ENCODE measurements around the gene ZNF518A. TPM values are rescaled to one million over a fixed set of nuclear protein-coding genes. Genes with fewer than 3 reads are reported as not detected.

The ZNF518A gene
- total RNA-seq, 1 experiment from 2014 or later, result 36.7 TPM

DNA sequence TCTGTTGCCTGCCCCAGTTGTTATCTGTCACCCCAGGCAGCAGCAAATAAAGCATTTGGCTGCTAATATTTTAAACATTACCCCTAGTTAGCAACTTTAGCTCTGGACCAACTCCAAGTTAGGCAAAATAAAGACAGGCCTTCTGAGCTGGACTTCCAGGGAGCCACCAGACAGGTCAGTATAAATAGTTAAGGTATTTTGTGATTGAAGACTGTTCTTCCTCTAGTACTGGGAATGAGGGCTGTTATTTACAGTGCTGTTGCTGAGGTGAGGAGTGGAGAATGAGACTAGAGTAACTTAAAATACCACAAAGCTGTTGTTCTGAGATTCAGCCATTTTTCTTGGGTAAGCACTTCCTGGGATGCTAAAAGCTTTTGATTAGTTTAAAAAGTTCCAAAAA is 40.1 kb downstream of the ZNF518A start:
- Histone ChIP-seq H2AFZ (ENCODE audit: low read depth, low read length, poor library complexity, severe bottlenecking) (no peak overlapping the region), H3K9me3 (ENCODE audit: control insufficient read depth in 1 of 2, insufficient read depth in 1 of 2, low read depth in 1 of 2, low read length in 2 of 2) (0 out of 4 replicates have a peak, but pooled peaks cover 0 to 5% of the 10 kb centered on the region in 2 experiments), H3K36me3 (ENCODE audit: control insufficient read depth in 1 of 2, insufficient read depth in 2 of 2, low read length in 2 of 2) (no peaks in the 10 kb centered on the region), H3K27ac (ENCODE audit: low read depth, low read length) (no peak overlapping the region), H3K4me3 (replicated peaks in 1 of 2; ENCODE audit: low read depth in 1 of 2, low read length in 2 of 2) (no peak overlapping the region), H3K4me2 (ENCODE audit: low read length) (no peak overlapping the region), H3K4me1 (ENCODE audit: control insufficient read depth in 1 of 2, insufficient read depth in 2 of 2, low read length in 2 of 2) (no peaks in the 10 kb centered on the region), H4K20me1 (ENCODE audit: insufficient read depth) (no peaks in the 10 kb centered on the region), H3K27me3 (ENCODE audit: insufficient read depth, low read length) (no peaks in the 10 kb centered on the region), H3K79me2 (ENCODE audit: insufficient read depth, low read length) (no peaks in the 10 kb centered on the region), H3K9me2 (ENCODE audit: insufficient read depth) (no peaks in the 10 kb centered on the region), H3K9ac (ENCODE audit: low read length) (no peak overlapping the region)
- ChIA-PET RAD21 (ENCODE audit: low non-redundant PET in 1 of 2, low total read pairs in 2 of 2, uncharacterized antibody in 2 of 2, unreplicated experiment in 2 of 2) (no interaction called here), POLR2A (no interaction called here), CTCF (no interaction called here)
- intact Hi-C loops (cut with micrococcal nuclease), result no loop called here
- TF ChIP-seq SP1 (IDR thresholded peaks at IDR 0.05; ENCODE audit: low read depth) (no peak), RAD21 (IDR thresholded peaks at IDR 0.05; ENCODE audit: low read depth) (no peak), POLR2AphosphoS5 (IDR thresholded peaks at IDR 0.05; ENCODE audit: low read depth, low read length) (no peak), CEBPB (IDR thresholded peaks at IDR 0.05; ENCODE audit: low read depth) (no peak), ZFX (IDR thresholded peaks at IDR 0.05) (no peak), EZH2phosphoT487 (IDR thresholded peaks at IDR 0.05; ENCODE audit: borderline replicate concordance) (no peak), CBX3 (IDR thresholded peaks at IDR 0.05; ENCODE audit: low read depth) (no peak), SIN3A (IDR thresholded peaks at IDR 0.05; ENCODE audit: low read depth) (no peak), JUND (IDR thresholded peaks at IDR 0.05) (no peak), FOSL1 (IDR thresholded peaks at IDR 0.05; ENCODE audit: low read depth) (no peak), SRF (IDR thresholded peaks at IDR 0.05; ENCODE audit: low read depth) (no peak), EZH2 (IDR thresholded peaks at IDR 0.05) (no peak), TCF7L2 (IDR thresholded peaks at IDR 0.05; ENCODE audit: borderline replicate concordance, extremely low read depth, insufficient read depth, insufficient read length) (no peak)
- TF ChIP-seq, protein P1, sequence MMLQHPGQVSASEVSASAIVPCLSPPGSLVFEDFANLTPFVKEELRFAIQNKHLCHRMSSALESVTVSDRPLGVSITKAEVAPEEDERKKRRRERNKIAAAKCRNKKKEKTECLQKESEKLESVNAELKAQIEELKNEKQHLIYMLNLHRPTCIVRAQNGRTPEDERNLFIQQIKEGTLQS (IDR thresholded peaks at IDR 0.05), result no peak
- TF ChIP-seq, protein P2, sequence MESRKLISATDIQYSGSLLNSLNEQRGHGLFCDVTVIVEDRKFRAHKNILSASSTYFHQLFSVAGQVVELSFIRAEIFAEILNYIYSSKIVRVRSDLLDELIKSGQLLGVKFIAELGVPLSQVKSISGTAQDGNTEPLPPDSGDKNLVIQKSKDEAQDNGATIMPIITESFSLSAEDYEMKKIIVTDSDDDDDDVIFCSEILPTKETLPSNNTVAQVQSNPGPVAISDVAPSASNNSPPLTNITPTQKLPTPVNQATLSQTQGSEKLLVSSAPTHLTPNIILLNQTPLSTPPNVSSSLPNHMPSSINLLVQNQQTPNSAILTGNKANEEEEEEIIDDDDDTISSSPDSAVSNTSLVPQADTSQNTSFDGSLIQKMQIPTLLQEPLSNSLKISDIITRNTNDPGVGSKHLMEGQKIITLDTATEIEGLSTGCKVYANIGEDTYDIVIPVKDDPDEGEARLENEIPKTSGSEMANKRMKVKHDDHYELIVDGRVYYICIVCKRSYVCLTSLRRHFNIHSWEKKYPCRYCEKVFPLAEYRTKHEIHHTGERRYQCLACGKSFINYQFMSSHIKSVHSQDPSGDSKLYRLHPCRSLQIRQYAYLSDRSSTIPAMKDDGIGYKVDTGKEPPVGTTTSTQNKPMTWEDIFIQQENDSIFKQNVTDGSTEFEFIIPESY (IDR thresholded peaks at IDR 0.05; ENCODE audit: extremely low read depth, insufficient replicate concordance, low read length), result no peak
- TF ChIP-seq, protein P3, sequence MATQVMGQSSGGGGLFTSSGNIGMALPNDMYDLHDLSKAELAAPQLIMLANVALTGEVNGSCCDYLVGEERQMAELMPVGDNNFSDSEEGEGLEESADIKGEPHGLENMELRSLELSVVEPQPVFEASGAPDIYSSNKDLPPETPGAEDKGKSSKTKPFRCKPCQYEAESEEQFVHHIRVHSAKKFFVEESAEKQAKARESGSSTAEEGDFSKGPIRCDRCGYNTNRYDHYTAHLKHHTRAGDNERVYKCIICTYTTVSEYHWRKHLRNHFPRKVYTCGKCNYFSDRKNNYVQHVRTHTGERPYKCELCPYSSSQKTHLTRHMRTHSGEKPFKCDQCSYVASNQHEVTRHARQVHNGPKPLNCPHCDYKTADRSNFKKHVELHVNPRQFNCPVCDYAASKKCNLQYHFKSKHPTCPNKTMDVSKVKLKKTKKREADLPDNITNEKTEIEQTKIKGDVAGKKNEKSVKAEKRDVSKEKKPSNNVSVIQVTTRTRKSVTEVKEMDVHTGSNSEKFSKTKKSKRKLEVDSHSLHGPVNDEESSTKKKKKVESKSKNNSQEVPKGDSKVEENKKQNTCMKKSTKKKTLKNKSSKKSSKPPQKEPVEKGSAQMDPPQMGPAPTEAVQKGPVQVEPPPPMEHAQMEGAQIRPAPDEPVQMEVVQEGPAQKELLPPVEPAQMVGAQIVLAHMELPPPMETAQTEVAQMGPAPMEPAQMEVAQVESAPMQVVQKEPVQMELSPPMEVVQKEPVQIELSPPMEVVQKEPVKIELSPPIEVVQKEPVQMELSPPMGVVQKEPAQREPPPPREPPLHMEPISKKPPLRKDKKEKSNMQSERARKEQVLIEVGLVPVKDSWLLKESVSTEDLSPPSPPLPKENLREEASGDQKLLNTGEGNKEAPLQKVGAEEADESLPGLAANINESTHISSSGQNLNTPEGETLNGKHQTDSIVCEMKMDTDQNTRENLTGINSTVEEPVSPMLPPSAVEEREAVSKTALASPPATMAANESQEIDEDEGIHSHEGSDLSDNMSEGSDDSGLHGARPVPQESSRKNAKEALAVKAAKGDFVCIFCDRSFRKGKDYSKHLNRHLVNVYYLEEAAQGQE (IDR thresholded peaks at IDR 0.05; ENCODE audit: low read depth), result no peak
- TF ChIP-seq, protein P4, sequence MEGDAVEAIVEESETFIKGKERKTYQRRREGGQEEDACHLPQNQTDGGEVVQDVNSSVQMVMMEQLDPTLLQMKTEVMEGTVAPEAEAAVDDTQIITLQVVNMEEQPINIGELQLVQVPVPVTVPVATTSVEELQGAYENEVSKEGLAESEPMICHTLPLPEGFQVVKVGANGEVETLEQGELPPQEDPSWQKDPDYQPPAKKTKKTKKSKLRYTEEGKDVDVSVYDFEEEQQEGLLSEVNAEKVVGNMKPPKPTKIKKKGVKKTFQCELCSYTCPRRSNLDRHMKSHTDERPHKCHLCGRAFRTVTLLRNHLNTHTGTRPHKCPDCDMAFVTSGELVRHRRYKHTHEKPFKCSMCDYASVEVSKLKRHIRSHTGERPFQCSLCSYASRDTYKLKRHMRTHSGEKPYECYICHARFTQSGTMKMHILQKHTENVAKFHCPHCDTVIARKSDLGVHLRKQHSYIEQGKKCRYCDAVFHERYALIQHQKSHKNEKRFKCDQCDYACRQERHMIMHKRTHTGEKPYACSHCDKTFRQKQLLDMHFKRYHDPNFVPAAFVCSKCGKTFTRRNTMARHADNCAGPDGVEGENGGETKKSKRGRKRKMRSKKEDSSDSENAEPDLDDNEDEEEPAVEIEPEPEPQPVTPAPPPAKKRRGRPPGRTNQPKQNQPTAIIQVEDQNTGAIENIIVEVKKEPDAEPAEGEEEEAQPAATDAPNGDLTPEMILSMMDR (IDR thresholded peaks at IDR 0.05 in 2 of 3, conservative IDR thresholded peaks at IDR 0.05 in 1 of 3; ENCODE audit: borderline replicate concordance in 1 of 3, insufficient read depth in 1 of 3, low read depth in 2 of 3, low read length in 2 of 3), result no peak
- DNase-seq (ENCODE audit: low read depth, low spot score), result no peak
- BruUV-seq (replicated peaks), result no TSS peak
- ATAC-seq, result no peak

Measured in HCT116 (cell line).